GM21447 (cell line): Measurements from ENCODE around the gene ERBB3.

ENCODE experiments used
- ATAC-seq: cut with Tn5 transposase; IDR thresholded peaks from one replicate; pipeline ENCODE4 v1.9.1; 2021; ENCODE audit not compliant: unreplicated experiment

ERBB3 gene

DNA sequence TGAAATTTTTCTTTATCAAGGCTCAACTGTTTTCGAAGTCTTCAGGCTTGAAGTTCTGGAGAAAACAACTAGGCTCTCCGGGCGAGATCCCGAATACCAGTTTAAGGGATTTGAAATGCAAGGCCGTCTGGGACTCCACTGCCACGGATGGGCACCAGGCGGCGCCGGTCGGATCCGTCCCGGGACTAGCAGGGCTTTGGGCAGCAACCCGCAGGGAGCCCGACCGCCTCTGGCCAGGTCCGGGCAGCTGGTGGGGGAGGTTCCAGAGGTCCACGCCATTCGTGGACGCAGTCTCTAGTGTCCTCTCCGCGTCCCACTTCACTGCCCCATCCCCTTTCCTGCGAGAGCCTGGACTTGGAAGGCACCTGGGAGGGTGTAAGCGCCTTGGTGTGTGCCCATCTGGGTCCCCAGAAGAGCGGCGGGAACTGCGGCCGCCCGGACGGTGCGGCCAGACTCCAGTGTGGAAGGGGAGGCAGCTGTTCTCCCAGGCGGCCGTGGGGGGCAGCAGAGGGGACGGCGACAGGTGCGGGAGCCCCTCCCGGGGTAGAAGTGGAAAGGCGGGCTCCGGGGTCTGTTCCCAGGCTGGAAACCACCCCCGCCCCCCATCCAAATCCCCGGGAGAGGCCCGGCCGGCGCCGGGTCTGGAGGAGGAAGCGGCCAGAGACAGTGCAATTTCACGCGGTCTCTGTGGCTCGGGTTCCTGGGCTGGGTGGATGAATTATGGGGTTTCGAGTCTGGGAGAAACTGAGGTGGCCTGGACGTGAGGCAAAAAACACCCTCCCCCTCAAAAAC lies 838 bp upstream of the ERBB3 start:
- ATAC-seq: peak; percentile 73

DNA sequence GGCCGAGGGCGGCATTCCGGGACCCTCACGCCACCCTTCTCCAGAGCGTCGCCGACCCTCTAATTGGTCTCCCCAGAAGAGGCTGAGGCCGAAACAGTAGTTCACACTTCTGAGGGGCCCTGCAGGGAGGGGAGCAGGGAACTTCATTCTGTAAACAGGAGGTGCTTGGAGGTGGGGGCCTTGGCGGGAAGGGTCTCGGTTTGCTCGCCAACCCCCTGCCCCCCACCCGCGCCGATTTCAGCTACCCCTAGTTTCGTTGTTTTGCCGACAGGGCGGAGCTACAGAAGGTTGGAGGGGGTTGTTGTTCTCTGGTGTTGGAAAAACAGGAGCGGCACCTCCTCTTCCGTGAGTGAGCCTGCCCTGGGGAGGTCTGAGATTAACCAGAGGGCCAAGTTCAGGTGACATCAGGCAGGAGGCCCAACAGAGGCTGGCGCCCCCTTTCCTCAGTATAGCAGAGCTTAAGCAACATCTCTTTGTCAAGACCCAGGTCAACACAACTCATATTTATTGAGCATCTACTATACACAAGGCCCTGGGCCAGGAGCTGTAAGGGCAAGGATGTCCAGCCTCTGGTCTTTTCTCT lies 682 bp downstream of the ERBB3 start:
- ATAC-seq: no peak

DNA sequence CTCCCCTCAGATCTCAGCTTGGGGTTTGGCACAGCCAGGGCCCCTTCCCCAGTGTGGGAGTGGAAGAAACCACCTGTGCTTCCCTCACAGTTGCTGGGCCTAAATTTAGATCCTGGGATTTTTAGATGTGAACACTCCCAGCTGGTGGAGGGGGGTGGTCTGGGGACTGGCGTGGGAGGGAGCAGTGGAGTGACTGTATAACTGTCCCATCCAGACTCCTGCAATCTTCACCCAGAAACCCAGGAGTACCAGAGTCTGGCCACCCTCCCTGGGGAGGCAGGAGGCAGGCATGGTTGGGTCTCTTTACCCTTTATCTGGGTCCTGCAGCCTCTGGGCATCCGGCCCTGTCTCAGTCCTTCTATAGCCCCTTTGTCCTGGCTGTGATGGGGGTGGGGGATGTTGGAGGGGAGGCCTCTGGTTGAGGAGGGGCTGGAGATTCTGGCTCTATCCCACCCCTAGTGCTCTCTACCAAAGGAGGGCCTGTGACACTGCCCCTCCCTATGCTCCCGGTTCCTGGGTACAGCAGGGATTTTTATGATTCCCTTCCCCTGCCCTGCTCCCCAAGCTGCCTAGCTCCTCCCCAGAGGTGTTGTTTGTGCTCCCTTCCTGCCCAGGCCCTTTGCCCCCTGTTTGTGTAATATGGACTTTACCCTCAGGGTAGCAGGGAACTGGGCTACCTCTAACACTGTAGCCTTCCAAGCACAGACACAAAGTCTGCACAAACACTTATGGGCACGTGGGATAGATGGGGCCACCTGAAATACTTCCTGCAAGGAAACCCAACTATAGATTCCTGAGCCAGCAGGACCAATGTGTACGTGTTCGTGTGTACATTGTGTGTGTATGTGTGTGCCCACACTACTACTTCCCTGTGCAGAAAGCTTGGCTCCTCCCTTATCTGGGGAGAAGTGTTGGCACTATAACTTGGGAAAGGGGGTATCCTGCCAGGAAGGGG lies 1.7 kb downstream of the ERBB3 start:
- no peak for ATAC-seq

DNA sequence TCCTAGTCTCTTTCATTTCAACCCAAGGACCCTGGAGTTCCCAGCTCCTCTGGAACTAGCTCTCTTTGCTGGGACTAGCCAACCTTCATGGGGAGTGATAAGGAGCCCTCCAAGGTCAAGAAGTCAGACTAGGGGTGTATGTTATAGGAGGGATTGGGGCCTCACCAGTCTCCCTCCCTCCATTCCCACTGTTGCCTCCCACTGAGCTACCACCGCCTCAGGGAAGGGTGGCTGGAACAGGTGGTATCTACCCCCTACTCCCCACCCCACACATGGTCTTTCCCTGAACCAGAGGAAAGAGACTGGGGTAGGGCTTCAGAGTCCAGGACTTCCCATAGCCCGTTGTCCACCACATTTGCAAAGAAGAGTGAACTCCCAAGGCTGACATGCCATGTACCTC lies 2.4 kb downstream of the ERBB3 start:
- ATAC-seq: no peak

DNA sequence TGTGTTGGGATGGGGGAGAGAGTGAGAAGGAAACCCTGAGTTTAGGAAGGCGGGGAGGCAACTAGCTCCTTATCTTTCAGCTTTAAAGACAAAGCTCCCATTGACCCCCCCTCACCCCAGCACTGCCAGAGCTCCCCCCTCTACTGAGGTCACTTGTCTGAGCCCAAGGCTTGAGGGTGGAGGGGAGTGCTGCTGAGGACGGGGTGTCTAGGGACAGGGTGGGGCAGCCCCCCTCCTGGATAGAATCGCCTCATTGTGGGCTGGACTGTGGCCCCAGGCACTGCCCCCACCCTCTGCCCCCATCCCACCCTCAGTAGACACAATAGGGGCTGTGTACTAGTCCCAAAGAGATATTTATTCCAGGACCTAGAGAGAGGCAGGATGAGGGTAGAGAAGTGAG lies 3.0 kb downstream of the ERBB3 start:
- ATAC-seq: no peak

DNA sequence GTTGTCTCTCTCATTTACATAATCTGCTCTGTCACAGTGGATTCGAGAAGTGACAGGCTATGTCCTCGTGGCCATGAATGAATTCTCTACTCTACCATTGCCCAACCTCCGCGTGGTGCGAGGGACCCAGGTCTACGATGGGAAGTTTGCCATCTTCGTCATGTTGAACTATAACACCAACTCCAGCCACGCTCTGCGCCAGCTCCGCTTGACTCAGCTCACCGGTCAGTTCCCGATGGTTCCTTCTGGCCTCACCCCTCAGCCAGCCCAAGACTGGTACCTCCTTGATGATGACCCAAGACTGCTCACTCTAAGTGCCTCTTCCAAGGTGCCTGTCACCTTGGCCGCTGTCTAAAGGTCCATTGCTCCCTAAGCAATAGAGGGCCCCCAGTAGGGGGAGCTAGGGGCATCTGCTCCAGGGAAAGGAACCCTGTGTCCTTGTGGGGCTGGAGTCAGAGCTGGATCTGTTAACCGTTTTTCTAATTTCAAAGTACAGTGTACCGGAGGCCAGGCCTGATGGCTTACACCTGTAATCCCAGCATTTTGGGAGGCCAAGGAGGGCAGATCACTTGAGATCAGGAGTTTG lies 5.1 kb downstream of the ERBB3 start:
- ATAC-seq: no peak

DNA sequence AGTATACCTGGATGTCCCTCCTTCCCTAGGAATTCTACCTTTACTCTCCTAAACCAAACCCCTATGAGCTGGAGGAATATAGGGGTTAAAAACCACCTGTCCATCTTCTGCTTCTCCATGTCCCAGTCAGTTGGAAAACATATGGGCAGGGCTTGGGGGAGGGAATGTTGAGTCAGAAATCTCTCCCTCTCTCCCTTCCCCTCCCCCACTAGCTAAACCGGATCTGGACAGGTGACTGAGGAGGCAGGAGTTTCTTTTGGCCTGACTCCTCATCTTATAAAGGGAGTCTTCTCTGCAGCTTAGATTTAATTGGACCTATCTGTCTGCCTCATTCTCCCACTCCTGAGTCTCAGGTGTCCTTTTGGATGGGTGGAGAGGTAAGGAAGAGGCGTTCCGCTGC lies 6.1 kb downstream of the ERBB3 start:
- no peak for ATAC-seq

DNA sequence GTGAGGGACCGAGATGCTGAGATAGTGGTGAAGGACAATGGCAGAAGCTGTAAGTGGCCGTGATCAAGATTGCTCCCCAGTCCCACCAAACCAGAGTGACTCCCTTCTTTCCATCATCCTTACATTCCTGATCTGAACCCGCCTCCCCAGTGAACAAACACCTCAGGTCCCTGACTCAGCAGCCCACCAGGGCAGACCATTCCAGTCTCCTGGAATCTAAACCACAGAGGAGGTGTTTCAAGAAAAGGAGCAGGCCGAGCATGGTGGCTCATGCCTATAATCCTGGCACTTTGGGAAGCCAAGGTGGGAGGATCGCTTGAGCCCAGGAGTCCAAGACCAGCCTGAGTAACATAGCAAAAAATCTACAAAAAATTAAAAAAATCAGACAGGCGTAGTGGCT lies 6.6 kb downstream of the ERBB3 start:
- ATAC-seq: no peak

DNA sequence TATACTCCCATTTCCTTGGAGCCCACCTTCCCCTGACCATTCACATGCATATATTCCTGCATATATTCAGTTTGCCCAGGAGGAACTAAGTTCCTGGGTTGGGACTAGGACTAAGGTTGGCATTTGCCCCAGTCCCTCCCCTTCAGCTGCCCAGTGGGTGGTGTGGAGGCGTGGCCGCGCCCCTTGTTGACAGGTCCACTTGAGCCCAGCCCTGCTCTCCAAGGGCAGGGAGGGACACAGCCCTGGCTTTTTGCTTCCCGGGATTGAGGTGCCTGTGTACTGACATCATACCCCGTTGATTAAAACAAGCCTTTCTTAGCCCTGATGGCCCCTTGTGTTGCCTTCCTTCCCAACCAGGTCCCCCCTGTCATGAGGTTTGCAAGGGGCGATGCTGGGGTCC lies 7.3 kb downstream of the ERBB3 start:
- ATAC-seq: no peak

DNA sequence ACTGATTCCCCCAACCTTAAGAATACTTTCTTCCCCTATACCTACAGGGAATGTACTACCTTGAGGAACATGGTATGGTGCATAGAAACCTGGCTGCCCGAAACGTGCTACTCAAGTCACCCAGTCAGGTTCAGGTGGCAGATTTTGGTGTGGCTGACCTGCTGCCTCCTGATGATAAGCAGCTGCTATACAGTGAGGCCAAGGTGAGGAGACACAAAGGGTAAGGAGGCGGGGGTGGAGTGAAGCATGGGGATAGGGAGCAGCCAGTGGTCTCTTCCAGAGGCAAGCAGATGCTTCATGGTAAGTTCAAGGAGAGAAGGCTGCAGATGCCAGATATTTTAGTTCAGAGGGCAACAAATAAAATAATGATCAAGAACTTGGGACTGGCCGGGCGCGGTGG lies 17.8 kb downstream of the ERBB3 start:
- ATAC-seq: no peak

DNA sequence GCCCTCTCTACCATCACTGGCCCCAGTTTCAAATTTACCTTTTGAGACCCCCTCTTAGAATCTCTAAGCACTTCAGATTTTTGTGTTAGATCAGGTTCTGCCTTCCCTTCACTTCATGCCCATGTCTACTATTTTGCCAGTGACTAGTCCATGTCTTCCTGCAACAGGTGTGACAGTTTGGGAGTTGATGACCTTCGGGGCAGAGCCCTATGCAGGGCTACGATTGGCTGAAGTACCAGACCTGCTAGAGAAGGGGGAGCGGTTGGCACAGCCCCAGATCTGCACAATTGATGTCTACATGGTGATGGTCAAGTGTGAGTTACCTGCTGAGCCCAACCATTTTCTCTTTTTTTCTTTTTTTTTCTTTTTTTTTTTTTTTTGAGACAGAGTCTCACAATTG lies 18.6 kb downstream of the ERBB3 start:
- no peak for ATAC-seq

DNA sequence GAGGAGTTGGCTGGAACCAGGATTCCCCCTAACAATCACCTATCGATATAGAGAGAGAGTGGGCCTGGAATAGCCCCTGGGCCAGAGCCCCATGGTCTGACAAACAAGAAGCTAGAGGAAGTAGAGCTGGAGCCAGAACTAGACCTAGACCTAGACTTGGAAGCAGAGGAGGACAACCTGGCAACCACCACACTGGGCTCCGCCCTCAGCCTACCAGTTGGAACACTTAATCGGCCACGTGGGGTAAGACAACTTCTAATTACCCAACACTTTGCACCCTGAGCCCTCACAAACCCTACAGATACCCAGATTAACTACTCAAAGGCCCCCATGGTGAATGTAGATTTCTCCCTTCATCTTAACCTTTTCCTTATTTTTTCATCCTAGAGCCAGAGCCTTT lies 19.8 kb downstream of the ERBB3 start:
- no peak for ATAC-seq

DNA sequence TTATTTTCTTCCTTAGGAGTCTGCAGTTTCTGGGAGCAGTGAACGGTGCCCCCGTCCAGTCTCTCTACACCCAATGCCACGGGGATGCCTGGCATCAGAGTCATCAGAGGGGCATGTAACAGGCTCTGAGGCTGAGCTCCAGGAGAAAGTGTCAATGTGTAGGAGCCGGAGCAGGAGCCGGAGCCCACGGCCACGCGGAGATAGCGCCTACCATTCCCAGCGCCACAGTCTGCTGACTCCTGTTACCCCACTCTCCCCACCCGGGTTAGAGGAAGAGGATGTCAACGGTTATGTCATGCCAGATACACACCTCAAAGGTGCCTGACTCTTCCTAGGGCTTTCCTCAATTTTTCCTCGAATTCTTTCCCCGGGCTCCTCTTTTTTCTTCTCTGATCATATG lies 21.1 kb downstream of the ERBB3 start:
- ATAC-seq: no peak

DNA sequence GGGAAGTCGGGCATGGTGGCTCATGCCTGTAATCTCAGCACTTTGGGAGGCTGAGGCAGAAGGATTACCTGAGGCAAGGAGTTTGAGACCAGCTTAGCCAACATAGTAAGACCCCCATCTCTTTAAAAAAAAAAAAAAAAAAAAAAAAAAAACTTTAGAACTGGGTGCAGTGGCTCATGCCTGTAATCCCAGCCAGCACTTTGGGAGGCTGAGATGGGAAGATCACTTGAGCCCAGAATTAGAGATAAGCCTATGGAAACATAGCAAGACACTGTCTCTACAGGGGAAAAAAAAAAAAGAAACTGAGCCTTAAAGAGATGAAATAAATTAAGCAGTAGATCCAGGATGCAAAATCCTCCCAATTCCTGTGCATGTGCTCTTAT lies 22.7 kb downstream of the ERBB3 start:
- ATAC-seq: no peak

DNA sequence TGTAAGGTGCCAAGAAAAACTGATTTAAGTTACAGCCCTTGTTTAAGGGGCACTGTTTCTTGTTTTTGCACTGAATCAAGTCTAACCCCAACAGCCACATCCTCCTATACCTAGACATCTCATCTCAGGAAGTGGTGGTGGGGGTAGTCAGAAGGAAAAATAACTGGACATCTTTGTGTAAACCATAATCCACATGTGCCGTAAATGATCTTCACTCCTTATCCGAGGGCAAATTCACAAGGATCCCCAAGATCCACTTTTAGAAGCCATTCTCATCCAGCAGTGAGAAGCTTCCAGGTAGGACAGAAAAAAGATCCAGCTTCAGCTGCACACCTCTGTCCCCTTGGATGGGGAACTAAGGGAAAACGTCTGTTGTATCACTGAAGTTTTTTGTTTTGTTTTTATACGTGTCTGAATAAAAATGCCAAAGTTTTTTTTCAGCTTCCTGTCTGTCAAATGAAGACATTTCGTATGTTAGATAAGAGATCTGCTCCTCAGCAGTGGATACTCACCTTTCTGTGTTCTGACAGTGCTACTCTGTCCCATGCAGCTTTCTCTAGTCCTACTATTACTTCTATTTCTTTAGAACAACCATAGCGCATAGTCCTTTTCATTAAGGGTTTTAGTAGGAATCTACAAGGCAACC lies 23.2 kb downstream of the ERBB3 start:
- ATAC-seq: no peak

DNA sequence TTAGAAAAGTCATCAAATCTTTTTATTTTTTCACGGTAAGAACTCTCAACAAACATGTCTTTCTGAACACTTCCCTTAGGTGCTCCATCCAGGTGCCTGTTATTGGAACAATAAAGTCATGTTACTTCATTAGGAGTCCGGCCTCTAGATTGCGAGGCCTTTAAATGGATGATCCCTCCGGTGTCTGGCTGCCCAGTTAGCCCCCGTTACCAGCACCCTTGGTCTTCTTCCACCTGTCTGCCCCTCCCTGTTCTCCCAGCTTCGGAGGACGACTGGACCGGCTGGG lies 23.8 kb downstream of the ERBB3 start:
- no peak for ATAC-seq

DNA sequence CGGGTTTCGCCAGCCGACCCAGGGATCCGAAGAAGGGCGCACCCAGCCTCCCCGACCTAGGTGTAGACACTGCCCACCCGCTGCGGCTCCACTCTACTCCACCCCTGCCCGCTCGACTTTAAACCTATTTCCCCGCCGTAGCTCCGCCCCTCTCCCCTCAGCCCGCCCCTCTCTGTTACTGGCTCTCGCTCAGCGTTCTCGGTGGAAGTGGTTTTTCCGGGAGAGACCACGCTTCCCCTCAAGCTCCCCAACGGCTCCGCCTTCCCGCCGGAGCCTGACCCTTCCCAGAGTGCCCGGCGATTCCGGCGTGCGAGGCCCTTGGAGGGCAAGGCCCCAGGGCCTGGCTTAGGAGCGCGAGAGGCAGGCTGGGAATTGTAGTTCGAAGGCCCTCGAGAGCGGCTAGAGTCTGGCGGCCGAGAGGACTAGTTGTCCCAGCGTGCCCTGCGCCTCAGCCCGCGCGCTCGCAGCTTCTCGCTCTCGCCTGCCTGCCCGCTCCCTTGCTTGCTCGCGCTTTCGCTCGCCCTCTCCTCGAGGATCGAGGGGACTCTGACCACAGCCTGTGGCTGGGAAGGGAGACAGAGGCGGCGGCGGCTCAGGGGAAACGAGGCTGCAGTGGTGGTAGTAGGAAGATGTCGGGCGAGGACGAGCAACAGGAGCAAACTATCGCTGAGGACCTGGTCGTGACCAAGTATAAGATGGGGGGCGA lies 24.3 kb downstream of the ERBB3 start, which contains the start of gene PA2G4:
PA2G4 (plus strand) TSS at position 451 of the 706 bp plus-strand sequence; CDS start at position 630, 179 bp downstream.
- ATAC-seq: peak; percentile 90

DNA sequence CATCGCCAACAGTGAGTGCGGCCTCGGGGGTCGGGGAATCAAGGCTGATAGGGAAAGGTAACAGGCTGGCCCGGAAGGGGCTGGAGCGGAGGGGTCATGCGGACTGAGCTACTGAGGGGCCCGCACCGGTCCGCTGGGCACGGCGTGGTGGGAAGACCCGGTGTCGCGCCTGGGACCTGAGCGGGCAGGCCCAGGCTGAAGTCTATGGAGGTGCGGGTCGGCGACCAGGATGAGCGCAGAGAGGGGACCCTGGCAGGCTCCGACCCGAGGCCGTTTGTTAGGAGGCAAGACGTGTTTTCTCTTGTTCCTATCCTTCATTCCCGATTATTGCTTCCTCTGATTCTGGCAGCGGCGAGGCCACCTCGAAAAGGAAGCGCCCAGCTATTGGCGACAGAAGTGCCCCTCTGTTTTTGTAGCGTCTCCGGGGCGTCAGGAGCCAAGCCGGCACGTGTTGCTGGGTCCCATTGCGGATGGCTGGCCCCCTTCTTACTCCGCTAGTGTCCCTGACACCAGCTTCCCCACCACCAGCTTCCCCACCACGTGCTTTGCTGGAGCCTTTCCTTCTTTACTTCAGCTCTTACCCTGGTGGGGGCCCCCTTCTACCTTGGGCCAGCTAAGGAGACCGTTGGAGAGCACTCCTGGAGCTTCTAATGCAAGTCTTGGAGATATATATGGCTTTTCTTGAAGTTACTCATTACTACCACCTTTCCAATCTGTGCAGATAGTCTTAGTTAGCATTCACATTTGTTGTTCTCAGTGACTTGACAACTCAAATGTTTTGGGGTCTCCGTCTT lies 25.0 kb downstream of the ERBB3 start:
- peak; percentile 20 for ATAC-seq

DNA sequence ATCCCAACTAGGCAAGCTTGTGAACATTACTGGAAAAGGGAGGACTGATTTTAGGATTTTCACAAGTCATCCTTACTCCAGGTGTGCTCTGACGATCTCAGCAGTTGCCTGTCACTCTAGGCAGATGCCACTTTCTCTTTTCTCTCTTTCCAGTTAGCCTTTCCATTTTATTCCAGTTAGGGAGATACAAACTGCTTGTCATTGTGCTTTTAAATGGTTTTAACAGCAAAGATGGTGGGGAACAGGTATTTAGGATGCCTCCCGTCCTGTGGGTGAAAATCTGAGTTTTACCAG lies 25.6 kb downstream of the ERBB3 start:
- ATAC-seq: no peak

DNA sequence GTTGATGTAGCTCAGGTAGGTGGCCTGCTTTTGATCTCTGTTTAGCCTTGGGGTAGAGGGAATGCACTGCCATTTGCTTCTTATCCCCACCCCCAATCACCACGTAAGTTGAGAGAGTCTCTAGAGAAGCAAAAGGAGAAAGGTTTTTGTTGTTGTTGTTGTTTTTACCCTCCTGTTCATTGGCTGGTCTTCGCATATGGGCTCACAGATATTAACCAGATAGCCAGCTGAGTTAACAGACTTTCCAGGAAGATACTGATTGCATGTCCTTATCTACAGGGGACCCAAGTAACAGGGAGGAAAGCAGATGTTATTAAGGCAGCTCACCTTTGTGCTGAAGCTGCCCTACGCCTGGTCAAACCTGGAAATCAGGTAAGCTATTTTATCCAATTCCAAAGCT lies 27.3 kb downstream of the ERBB3 start:
- ATAC-seq: no peak
